SK-N-SH (cell line): ENCODE data around the gene INS. TPM values are rescaled to one million over a fixed set of nuclear protein-coding genes. Genes with fewer than 3 reads are reported as not detected.
"Not testable (repeated sequence)": the region's sequence is repeated elsewhere in the genome, so short reads cannot be mapped to it uniquely, and the experiment has no call there.

Source experiments
- CTCF ChIA-PET: fragments of 300-600, 350-600 bp; formaldehyde crosslinking; extraction: SDS; loops from one replicate; lab custom pipeline; 2021; lab: Yijun Ruan, JAX
- POLR2A ChIA-PET: fragments of 350-600 bp; sonication (Branson Sonifier 250); formaldehyde crosslinking; extraction: SDS; loops from one replicate; lab custom pipeline; 2020; ENCODE audit warnings: antibody characterized with exemption, inconsistent platforms; lab: Yijun Ruan, JAX
- DNase-seq: peaks from one replicate; pipeline ENCODE4 v3.0.0; 2012
- H2AFZ ChIP-seq: fragments of 200-600 bp; sonication (generic); 2 replicates; pipeline ENCODE4 v1.8.1; 2016; ENCODE audit warnings: antibody characterized with exemption, mild to moderate bottlenecking, low read depth
- H3F3A ChIP-seq: fragments of 200-600 bp; sonication (generic); replicated peaks from 2 replicates; pipeline ENCODE3; 2016; ENCODE audit warnings: antibody characterized with exemption, mild to moderate bottlenecking; ENCODE audit not compliant: insufficient read depth
- H3K27ac ChIP-seq, 2 experiments: fragments of 200-500 bp in 1 of 2; fragments of 200-600 bp in 1 of 2; sonication (Bioruptor generic) in 1 of 2; sonication (generic), shearing (Covaris generic) in 1 of 2; 2 replicates each; pipeline versions ENCODE4 v1.5.1 to v1.6.1; 2014 to 2016; ENCODE audit warnings: low read depth in 2 of 2, inconsistent platforms in 1 of 2, low read length in 1 of 2, mild to moderate bottlenecking in 1 of 2, mixed read lengths in 1 of 2
- H3K27me3 ChIP-seq: fragments of 200-600 bp; sonication (generic), shearing (Covaris generic); 2 replicates; pipeline ENCODE4 v1.6.1; 2016; ENCODE audit warnings: mixed run types; ENCODE audit not compliant: insufficient read depth
- H3K36me3 ChIP-seq, 2 experiments: fragments of 200-500 bp in 1 of 2; fragments of 200-600 bp in 1 of 2; sonication (Bioruptor generic) in 1 of 2; sonication (generic) in 1 of 2; replicated peaks in 1 of 2; 2 replicates each; pipeline versions ENCODE3 to v1.5.1; 2014 to 2016; ENCODE audit warnings: low read length in 1 of 2, mild to moderate bottlenecking in 1 of 2; ENCODE audit not compliant: insufficient read depth in 2 of 2, control insufficient read depth in 1 of 2
- H3K4me1 ChIP-seq, 2 experiments: fragments of 200-500 bp in 1 of 2; fragments of 200-600 bp in 1 of 2; sonication (Bioruptor generic) in 1 of 2; sonication (generic), shearing (Covaris generic) in 1 of 2; 2 replicates each; pipeline versions ENCODE4 v1.5.1 to v1.6.1; 2014 to 2016; ENCODE audit warnings: low read depth in 1 of 2, low read length in 1 of 2, mixed run types in 1 of 2; ENCODE audit not compliant: insufficient read depth in 2 of 2, control insufficient read depth in 1 of 2
- H3K4me2 ChIP-seq: fragments of 200-600 bp; sonication (generic), shearing (Covaris generic); 2 replicates; pipeline ENCODE4 v1.6.1; 2017; ENCODE audit warnings: mixed run types
- H3K4me3 ChIP-seq, 2 experiments: fragments of 200-500 bp in 1 of 2; fragments of 200-600 bp in 1 of 2; sonication (Bioruptor generic) in 1 of 2; sonication (generic), shearing (Covaris generic) in 1 of 2; 2 replicates each; pipeline versions ENCODE4 v1.5.1 to v1.8.1; 2014 to 2016; ENCODE audit warnings: low read depth in 2 of 2, inconsistent platforms in 1 of 2, low read length in 1 of 2, mild to moderate bottlenecking in 1 of 2, mixed read lengths in 1 of 2, moderate library complexity in 1 of 2
- H3K79me2 ChIP-seq: fragments of 200-600 bp; sonication (generic); 2 replicates; pipeline ENCODE4 v1.8.1; 2017; ENCODE audit warnings: mild to moderate bottlenecking; ENCODE audit not compliant: insufficient read depth
- H3K9ac ChIP-seq: fragments of 200-600 bp; sonication (generic); 2 replicates; pipeline ENCODE4 v1.6.1; 2017; ENCODE audit warnings: mixed run types
- H3K9me2 ChIP-seq: fragments of 200-600 bp; sonication (generic); 2 replicates; pipeline ENCODE4 v1.6.1; 2017; ENCODE audit warnings: mixed run types
- H3K9me3 ChIP-seq: fragments of 200-600 bp; sonication (generic); 2 replicates; pipeline ENCODE4 v1.6.1; 2017; ENCODE audit warnings: mixed run types, mild to moderate bottlenecking, moderate library complexity
- H4K20me1 ChIP-seq: fragments of 200-600 bp; sonication (generic); 2 replicates; pipeline ENCODE4 v1.6.1; 2017; ENCODE audit warnings: mild to moderate bottlenecking, mixed run types; ENCODE audit not compliant: insufficient read depth
- FOSL2 ChIP-seq: IDR thresholded peaks from 2 replicates; pipeline ENCODE4 v1.4.0; 2012; ENCODE audit warnings: low read depth, mild to moderate bottlenecking, moderate library complexity, borderline replicate concordance
- GABPA ChIP-seq: IDR thresholded peaks from 2 replicates; pipeline ENCODE4 v1.4.0; 2012; ENCODE audit warnings: low read depth, mild to moderate bottlenecking
- GATA2 ChIP-seq: sonication (generic); formaldehyde crosslinking; IDR thresholded peaks from 2 replicates; pipeline ENCODE4 v1.5.0; 2020; ENCODE audit warnings: mild to moderate bottlenecking, missing genetic modification reagents
- JUND ChIP-seq: IDR thresholded peaks from 2 replicates; pipeline ENCODE4 v1.4.0; 2012
- MEF2A ChIP-seq: IDR thresholded peaks from 2 replicates; pipeline ENCODE4 v1.4.0; 2012; ENCODE audit warnings: low read depth, borderline replicate concordance
- NRF1 ChIP-seq: IDR thresholded peaks from 2 replicates; pipeline ENCODE4 v1.6.1; 2012; ENCODE audit warnings: low read depth, mild to moderate bottlenecking, low read length
- POLR2AphosphoS5 ChIP-seq: IDR thresholded peaks from 2 replicates; pipeline ENCODE4 v1.6.1; 2012; ENCODE audit warnings: low read depth, low read length
- RCOR1 ChIP-seq: fragments of 150-350 bp; IDR thresholded peaks from 2 replicates; pipeline ENCODE4 v1.6.1; 2017; ENCODE audit warnings: antibody characterized with exemption, low read length
- RFX5 ChIP-seq: IDR thresholded peaks from 2 replicates; pipeline ENCODE4 v1.6.1; 2012; ENCODE audit warnings: mild to moderate bottlenecking, improper control_type of control experiment, low read length
- RXRA ChIP-seq: IDR thresholded peaks from 2 replicates; pipeline ENCODE4 v1.4.0; 2012; ENCODE audit warnings: low read depth, mild to moderate bottlenecking, borderline replicate concordance
- SIN3A ChIP-seq: IDR thresholded peaks from 2 replicates; pipeline ENCODE4 v1.6.1; 2012; ENCODE audit warnings: low read depth, mild to moderate bottlenecking, low read length, moderate library complexity, borderline replicate concordance
- YY1 ChIP-seq: IDR thresholded peaks from 2 replicates; pipeline ENCODE4 v1.4.0; 2012; ENCODE audit warnings: low read depth, mild to moderate bottlenecking
- WGBS: methylation state at CpG from one replicate; pipeline ENCODE4 v1.1.6; 2017; ENCODE audit warnings: low lambda C conversion rate; 5-methylcytosine and 5-hydroxymethylcytosine counted together
- polyA plus RNA-seq, 3 experiments: library from polyadenylated mRNA; depleted of rRNA; stranded (reverse); fragments of >200 nt; gene quantifications; 2 replicates each; pipeline ENCODE4 v1.2.3, GENCODE V29; 2012
- TF ChIP-seq, protein P1 (sequence below): fragments of 150-350 bp; IDR thresholded peaks from 2 replicates; pipeline ENCODE4 v1.6.1; 2016; ENCODE audit warnings: mild to moderate bottlenecking, low read depth, low read length
- TF ChIP-seq, protein P2 (sequence below): fragments of 200-600 bp; sonication (generic); IDR thresholded peaks from 2 replicates; pipeline ENCODE4 v1.6.1; 2017; ENCODE audit warnings: antibody characterized with exemption, mild to moderate bottlenecking, moderate library complexity
- TF ChIP-seq, protein P3 (sequence below): IDR thresholded peaks from 2 replicates; pipeline ENCODE4 v1.4.0; 2012; ENCODE audit warnings: low read depth, borderline replicate concordance
- TF ChIP-seq, protein P4 (sequence below): IDR thresholded peaks from 2 replicates; pipeline ENCODE4 v1.6.1; 2012; ENCODE audit warnings: mild to moderate bottlenecking, low read depth, low read length, moderate library complexity

INS gene
- polyA plus RNA-seq, 1 of the 3 experiments (the other 2 are of a cell fraction) = not detected

DNA sequence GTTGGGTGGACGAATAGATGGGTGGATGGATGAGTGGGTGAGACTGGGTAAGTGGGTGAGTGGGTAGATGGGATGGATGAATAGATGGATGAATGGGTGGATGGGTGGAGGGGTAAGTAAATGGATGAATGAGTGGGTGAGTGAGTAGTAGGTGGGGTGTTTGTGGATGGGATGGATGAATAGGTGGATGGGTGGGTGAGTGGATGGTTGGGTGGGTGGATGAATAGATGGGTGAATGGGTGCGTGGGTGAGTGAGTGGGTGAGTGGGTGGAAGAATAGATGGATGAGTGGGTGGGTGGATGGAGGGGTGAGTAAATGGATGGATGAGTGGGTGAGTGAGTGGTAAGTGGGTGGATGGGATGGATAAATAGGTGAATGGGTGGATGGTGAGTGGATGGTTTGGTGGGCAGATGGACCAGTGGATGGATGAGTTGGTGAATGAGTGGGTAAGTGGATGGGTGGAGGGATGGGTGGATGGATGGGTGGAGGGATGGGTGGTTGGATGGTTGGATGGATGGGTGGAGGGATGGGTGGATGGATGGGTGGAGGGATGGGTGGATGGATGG lies 34.4 kb downstream of the INS start:
- ChIA-PET CTCF (interaction anchor here (1.2 kb wide), 1 partner anchor 89 kb away, joined by 3 read pairs; no protein-coding TSS in a partner anchor), POLR2A (interaction anchor here (1.8 kb wide), 1 partner anchor 13 kb away, joined by 4 read pairs; the partner anchor contains the start of gene IGF2)
- Histone ChIP-seq H3K36me3 (no peaks in the 10 kb centered on the region), H4K20me1 (no peaks in the 10 kb centered on the region), H3K4me3 (no peak overlapping the region), H3K79me2 (no peaks in the 10 kb centered on the region), H3K27me3 (no peaks in the 10 kb centered on the region), H3K9ac (no peak overlapping the region), H3K4me1 (peaks cover 0 to 2% of the 10 kb centered on the region in 2 experiments; a peak in 1 of 4 replicates), H3K9me3 (no peaks in the 10 kb centered on the region), H3K9me2 (no peaks in the 10 kb centered on the region), H3K27ac (no peak overlapping the region), H3F3A (no peaks in the 10 kb centered on the region), H2AFZ (no peak overlapping the region), H3K4me2 (no peak overlapping the region)
- 35% methylated on average over 2 of the region's 2 CpGs for WGBS
- TF ChIP-seq, protein P1, sequence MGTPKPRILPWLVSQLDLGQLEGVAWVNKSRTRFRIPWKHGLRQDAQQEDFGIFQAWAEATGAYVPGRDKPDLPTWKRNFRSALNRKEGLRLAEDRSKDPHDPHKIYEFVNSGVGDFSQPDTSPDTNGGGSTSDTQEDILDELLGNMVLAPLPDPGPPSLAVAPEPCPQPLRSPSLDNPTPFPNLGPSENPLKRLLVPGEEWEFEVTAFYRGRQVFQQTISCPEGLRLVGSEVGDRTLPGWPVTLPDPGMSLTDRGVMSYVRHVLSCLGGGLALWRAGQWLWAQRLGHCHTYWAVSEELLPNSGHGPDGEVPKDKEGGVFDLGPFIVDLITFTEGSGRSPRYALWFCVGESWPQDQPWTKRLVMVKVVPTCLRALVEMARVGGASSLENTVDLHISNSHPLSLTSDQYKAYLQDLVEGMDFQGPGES = no peak
- TF ChIP-seq NRF1 (no peak), RCOR1 (no peak), YY1 (no peak), GABPA (no peak), SIN3A (no peak), JUND (no peak), MEF2A (no peak), GATA2 (CRISPR knock-in tag) (no peak), RXRA (no peak), RFX5 (no peak), FOSL2 (no peak), POLR2AphosphoS5 (no peak)
- TF ChIP-seq, protein P2, sequence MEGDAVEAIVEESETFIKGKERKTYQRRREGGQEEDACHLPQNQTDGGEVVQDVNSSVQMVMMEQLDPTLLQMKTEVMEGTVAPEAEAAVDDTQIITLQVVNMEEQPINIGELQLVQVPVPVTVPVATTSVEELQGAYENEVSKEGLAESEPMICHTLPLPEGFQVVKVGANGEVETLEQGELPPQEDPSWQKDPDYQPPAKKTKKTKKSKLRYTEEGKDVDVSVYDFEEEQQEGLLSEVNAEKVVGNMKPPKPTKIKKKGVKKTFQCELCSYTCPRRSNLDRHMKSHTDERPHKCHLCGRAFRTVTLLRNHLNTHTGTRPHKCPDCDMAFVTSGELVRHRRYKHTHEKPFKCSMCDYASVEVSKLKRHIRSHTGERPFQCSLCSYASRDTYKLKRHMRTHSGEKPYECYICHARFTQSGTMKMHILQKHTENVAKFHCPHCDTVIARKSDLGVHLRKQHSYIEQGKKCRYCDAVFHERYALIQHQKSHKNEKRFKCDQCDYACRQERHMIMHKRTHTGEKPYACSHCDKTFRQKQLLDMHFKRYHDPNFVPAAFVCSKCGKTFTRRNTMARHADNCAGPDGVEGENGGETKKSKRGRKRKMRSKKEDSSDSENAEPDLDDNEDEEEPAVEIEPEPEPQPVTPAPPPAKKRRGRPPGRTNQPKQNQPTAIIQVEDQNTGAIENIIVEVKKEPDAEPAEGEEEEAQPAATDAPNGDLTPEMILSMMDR = no peak
- TF ChIP-seq, protein P3, sequence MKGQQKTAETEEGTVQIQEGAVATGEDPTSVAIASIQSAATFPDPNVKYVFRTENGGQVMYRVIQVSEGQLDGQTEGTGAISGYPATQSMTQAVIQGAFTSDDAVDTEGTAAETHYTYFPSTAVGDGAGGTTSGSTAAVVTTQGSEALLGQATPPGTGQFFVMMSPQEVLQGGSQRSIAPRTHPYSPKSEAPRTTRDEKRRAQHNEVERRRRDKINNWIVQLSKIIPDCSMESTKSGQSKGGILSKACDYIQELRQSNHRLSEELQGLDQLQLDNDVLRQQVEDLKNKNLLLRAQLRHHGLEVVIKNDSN = no peak
- TF ChIP-seq, protein P4, sequence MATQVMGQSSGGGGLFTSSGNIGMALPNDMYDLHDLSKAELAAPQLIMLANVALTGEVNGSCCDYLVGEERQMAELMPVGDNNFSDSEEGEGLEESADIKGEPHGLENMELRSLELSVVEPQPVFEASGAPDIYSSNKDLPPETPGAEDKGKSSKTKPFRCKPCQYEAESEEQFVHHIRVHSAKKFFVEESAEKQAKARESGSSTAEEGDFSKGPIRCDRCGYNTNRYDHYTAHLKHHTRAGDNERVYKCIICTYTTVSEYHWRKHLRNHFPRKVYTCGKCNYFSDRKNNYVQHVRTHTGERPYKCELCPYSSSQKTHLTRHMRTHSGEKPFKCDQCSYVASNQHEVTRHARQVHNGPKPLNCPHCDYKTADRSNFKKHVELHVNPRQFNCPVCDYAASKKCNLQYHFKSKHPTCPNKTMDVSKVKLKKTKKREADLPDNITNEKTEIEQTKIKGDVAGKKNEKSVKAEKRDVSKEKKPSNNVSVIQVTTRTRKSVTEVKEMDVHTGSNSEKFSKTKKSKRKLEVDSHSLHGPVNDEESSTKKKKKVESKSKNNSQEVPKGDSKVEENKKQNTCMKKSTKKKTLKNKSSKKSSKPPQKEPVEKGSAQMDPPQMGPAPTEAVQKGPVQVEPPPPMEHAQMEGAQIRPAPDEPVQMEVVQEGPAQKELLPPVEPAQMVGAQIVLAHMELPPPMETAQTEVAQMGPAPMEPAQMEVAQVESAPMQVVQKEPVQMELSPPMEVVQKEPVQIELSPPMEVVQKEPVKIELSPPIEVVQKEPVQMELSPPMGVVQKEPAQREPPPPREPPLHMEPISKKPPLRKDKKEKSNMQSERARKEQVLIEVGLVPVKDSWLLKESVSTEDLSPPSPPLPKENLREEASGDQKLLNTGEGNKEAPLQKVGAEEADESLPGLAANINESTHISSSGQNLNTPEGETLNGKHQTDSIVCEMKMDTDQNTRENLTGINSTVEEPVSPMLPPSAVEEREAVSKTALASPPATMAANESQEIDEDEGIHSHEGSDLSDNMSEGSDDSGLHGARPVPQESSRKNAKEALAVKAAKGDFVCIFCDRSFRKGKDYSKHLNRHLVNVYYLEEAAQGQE = no peak
- no peak for DNase-seq

DNA sequence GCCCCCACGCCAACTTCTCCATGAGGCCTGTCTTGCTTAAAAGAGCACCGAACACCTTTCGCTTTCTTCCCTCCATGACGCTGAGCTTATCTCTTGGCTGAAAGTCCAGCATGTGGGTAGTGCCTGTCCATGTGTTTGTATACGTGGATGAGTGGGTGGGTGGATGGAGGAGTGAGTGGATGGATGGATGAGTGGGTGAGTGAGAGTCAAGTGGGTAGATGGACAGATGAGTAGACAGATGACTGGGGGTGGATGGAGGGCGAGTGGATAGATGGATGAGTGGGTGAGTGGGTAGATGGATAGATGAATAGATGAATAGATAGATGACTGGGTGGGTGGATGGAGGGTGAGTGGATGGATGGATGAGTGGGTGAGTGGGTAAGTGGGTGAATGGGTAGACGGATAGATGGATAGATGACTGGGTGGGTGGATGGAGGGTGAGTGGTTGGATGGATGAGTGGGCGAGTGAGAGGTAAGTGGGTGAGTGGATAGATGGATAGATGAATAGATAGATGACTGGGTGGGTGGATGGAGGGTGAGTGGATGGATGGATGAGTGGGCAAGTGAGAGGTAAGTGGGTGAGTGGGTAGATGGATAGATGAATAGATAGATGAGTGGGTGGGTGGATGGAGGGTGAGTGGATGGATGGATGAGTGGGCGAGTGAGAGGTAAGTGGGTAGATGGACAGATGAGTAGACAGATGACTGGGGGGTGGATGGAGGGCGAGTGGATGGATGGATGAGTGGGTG lies 36.1 kb downstream of the INS start:
- peaks cover 0 to 11% of the 10 kb centered on the region in 2 experiments; a peak in 1 of 4 replicates for H3K4me1 ChIP-seq
- H3K4me3 ChIP-seq, POLR2A ChIA-PET, H3K9me2 ChIP-seq, DNase-seq, H3F3A ChIP-seq, H3K27me3 ChIP-seq, H3K9ac ChIP-seq, H3K4me2 ChIP-seq, H3K9me3 ChIP-seq, H3K79me2 ChIP-seq, H4K20me1 ChIP-seq, H3K27ac ChIP-seq, H3K36me3 ChIP-seq, H2AFZ ChIP-seq: not testable (repeated sequence)
- CTCF ChIA-PET = interaction anchor here (1.0 to 1.2 kb wide), 3 partner anchors 9 to 89 kb away, joined by 3 to 5 read pairs (median 3); no protein-coding TSS in a partner anchor
- WGBS = 47% methylated on average over 10 of the region's 10 CpGs
